ENCODE data around the gene CLNK.

The CLNK gene

GRCh38 chr4:10662937-10663336 is 21.6 kb downstream of the CLNK start:
- no peak overlapping the region for H3K27ac Mint-ChIP-seq
- DNase-seq: no peak

GRCh38 chr4:10661047-10661446 is 23.5 kb downstream of the CLNK start:
- Mint-ChIP-seq H3K4me3 (no peak overlapping the region), H3K27me3 (peaks cover 13% of the 10 kb centered on the region), H3K36me3 (peaks cover under 1% of the 10 kb centered on the region), H3K9me3 (no peaks in the 10 kb centered on the region), H3K4me1 (peaks cover 33% of the 10 kb centered on the region), H3K27ac (no peak overlapping the region)
- CTCF ChIA-PET: interaction anchor here (0.7 kb wide), 1 partner anchor 106 kb away, joined by 3 read pairs; no protein-coding TSS in a partner anchor
- no peak for DNase-seq

More at GRCh38 chr4:10662937-10663336, 21.6 kb downstream of the CLNK start:
- Mint-ChIP-seq H3K9me3 (no peaks in the 10 kb centered on the region), H3K4me1 (peaks cover 15% of the 10 kb centered on the region), H3K4me3 (no peak overlapping the region), H3K27me3 (peaks cover 22% of the 10 kb centered on the region), H3K36me3 (no peaks in the 10 kb centered on the region)
- CTCF ChIA-PET: interaction anchor here (0.6 kb wide), 1 partner anchor 21 kb away, joined by 3 read pairs; no protein-coding TSS in a partner anchor

GRCh38 chr4:10659251-10659650 is 25.3 kb downstream of the CLNK start:
- CTCF ChIA-PET: interaction anchor here (1.0 kb wide), 1 partner anchor 78 kb away, joined by 3 read pairs; no protein-coding TSS in a partner anchor
- H3K27me3 Mint-ChIP-seq: peaks cover 4% of the 10 kb centered on the region
- H3K36me3 Mint-ChIP-seq: peaks cover 5% of the 10 kb centered on the region
- peaks cover 4% of the 10 kb centered on the region for H3K9me3 Mint-ChIP-seq
- DNase-seq: no peak
- H3K4me3 Mint-ChIP-seq: no peak overlapping the region
- no peak overlapping the region for H3K27ac Mint-ChIP-seq
- peaks cover 39% of the 10 kb centered on the region for H3K4me1 Mint-ChIP-seq

GRCh38 chr4:10656988-10657387 is 27.6 kb downstream of the CLNK start:
- Mint-ChIP-seq H3K36me3 (peaks cover 5% of the 10 kb centered on the region), H3K4me3 (peak overlapping the region; percentile 46), H3K9me3 (peaks cover 4% of the 10 kb centered on the region), H3K27me3 (no peaks in the 10 kb centered on the region), H3K27ac (peak overlapping the region; percentile 91), H3K4me1 (peaks cover 38% of the 10 kb centered on the region)
- CTCF ChIA-PET: interaction anchor here (1.0 kb wide), 1 partner anchor 12 kb away, joined by 4 read pairs; no protein-coding TSS in a partner anchor
- no peak for DNase-seq

GRCh38 chr4:10656420-10656819 is 28.1 kb downstream of the CLNK start:
- H3K4me1 Mint-ChIP-seq: peaks cover 38% of the 10 kb centered on the region
- DNase-seq: no peak
- H3K9me3 Mint-ChIP-seq: peaks cover 4% of the 10 kb centered on the region
- H3K27me3 Mint-ChIP-seq: no peaks in the 10 kb centered on the region
- H3K27ac Mint-ChIP-seq: peak overlapping the region; percentile 33
- no peak overlapping the region for H3K4me3 Mint-ChIP-seq
- CTCF ChIA-PET: interaction anchor here (1.0 kb wide), 1 partner anchor 11 kb away, joined by 4 read pairs; no protein-coding TSS in a partner anchor
- peaks cover 5% of the 10 kb centered on the region for H3K36me3 Mint-ChIP-seq

GRCh38 chr4:10655968-10656367 is 28.6 kb downstream of the CLNK start:
- peaks cover 38% of the 10 kb centered on the region for H3K4me1 Mint-ChIP-seq
- H3K36me3 Mint-ChIP-seq: peaks cover 5% of the 10 kb centered on the region
- H3K27me3 Mint-ChIP-seq: no peaks in the 10 kb centered on the region
- CTCF ChIA-PET: interaction anchor here (1.0 kb wide), 1 partner anchor 11 kb away, joined by 4 read pairs; no protein-coding TSS in a partner anchor
- peak overlapping the region; percentile 33 for H3K27ac Mint-ChIP-seq
- DNase-seq: no peak
- H3K9me3 Mint-ChIP-seq: peaks cover 6% of the 10 kb centered on the region
- no peak overlapping the region for H3K4me3 Mint-ChIP-seq

GRCh38 chr4:10648479-10648878 is 36.1 kb downstream of the CLNK start:
- CTCF ChIA-PET: no interaction called here
- no peaks in the 10 kb centered on the region for H3K36me3 Mint-ChIP-seq
- H3K27me3 Mint-ChIP-seq: no peaks in the 10 kb centered on the region
- H3K9me3 Mint-ChIP-seq: peaks cover 2% of the 10 kb centered on the region
- no peak for DNase-seq
- no peak overlapping the region for H3K4me3 Mint-ChIP-seq
- no peaks in the 10 kb centered on the region for H3K4me1 Mint-ChIP-seq
- H3K27ac Mint-ChIP-seq: no peak overlapping the region

GRCh38 chr4:10647846-10648245 is 36.7 kb downstream of the CLNK start:
- no peak overlapping the region for H3K4me3 Mint-ChIP-seq
- CTCF ChIA-PET: interaction anchor here (0.6 kb wide), 1 partner anchor 48 kb away, joined by 3 read pairs; no protein-coding TSS in a partner anchor
- H3K27ac Mint-ChIP-seq: no peak overlapping the region
- no peak for DNase-seq
- H3K4me1 Mint-ChIP-seq: no peaks in the 10 kb centered on the region
- no peaks in the 10 kb centered on the region for H3K27me3 Mint-ChIP-seq
- no peaks in the 10 kb centered on the region for H3K36me3 Mint-ChIP-seq
- peaks cover 2% of the 10 kb centered on the region for H3K9me3 Mint-ChIP-seq

GRCh38 chr4:10643600-10644425 is 40.8 kb downstream of the CLNK start:
- H3K4me3 Mint-ChIP-seq: no peak overlapping the region
- no peaks in the 10 kb centered on the region for H3K9me3 Mint-ChIP-seq
- H3K27me3 Mint-ChIP-seq: no peaks in the 10 kb centered on the region
- DNase-seq: no peak
- no peaks in the 10 kb centered on the region for H3K36me3 Mint-ChIP-seq
- no peak overlapping the region for H3K27ac Mint-ChIP-seq
- H3K4me1 Mint-ChIP-seq: peaks cover 9% of the 10 kb centered on the region
- CTCF ChIA-PET: no interaction called here

- Mint-ChIP-seq H3K27me3 (no peaks in the 10 kb centered on the region), H3K4me1 (peaks cover 9% of the 10 kb centered on the region), H3K27ac (no peak overlapping the region), H3K4me3 (no peak overlapping the region), H3K36me3 (no peaks in the 10 kb centered on the region), H3K9me3 (no peaks in the 10 kb centered on the region)
- CTCF ChIA-PET: no interaction called here
- no peak for DNase-seq
These were observed 43.9 kb downstream of the CLNK start for GRCh38 chr4:10640561-10641201.

GRCh38 chr4:10639664-10640063 is 44.9 kb downstream of the CLNK start:
- CTCF ChIA-PET: no interaction called here
- no peak overlapping the region for H3K4me3 Mint-ChIP-seq
- no peaks in the 10 kb centered on the region for H3K36me3 Mint-ChIP-seq
- DNase-seq: no peak
- peaks cover 9% of the 10 kb centered on the region for H3K4me1 Mint-ChIP-seq
- no peaks in the 10 kb centered on the region for H3K9me3 Mint-ChIP-seq
- no peak overlapping the region for H3K27ac Mint-ChIP-seq
- H3K27me3 Mint-ChIP-seq: no peaks in the 10 kb centered on the region

GRCh38 chr4:10639100-10639499 is 45.5 kb downstream of the CLNK start:
- DNase-seq: no peak
- Mint-ChIP-seq H3K27me3 (no peaks in the 10 kb centered on the region), H3K27ac (no peak overlapping the region), H3K4me1 (peaks cover 9% of the 10 kb centered on the region), H3K9me3 (no peaks in the 10 kb centered on the region), H3K4me3 (no peak overlapping the region), H3K36me3 (no peaks in the 10 kb centered on the region)
- CTCF ChIA-PET: no interaction called here

- Mint-ChIP-seq H3K27me3 (no peaks in the 10 kb centered on the region), H3K9me3 (no peaks in the 10 kb centered on the region), H3K4me1 (no peaks in the 10 kb centered on the region), H3K4me3 (no peak overlapping the region), H3K36me3 (no peaks in the 10 kb centered on the region), H3K27ac (no peak overlapping the region)
- CTCF ChIA-PET: no interaction called here
- no peak for DNase-seq
These were observed 49.5 kb downstream of the CLNK start for GRCh38 chr4:10635091-10635490.

- peaks cover 7% of the 10 kb centered on the region for H3K4me1 Mint-ChIP-seq
- no peaks in the 10 kb centered on the region for H3K36me3 Mint-ChIP-seq
- no peaks in the 10 kb centered on the region for H3K27me3 Mint-ChIP-seq
- CTCF ChIA-PET: no interaction called here
- H3K4me3 Mint-ChIP-seq: no peak overlapping the region
- H3K9me3 Mint-ChIP-seq: no peaks in the 10 kb centered on the region
- H3K27ac Mint-ChIP-seq: no peak overlapping the region
- no peak for DNase-seq
These were observed 55.2 kb downstream of the CLNK start for GRCh38 chr4:10629394-10629793.

Measured in activated naive CD4-positive, alpha-beta T cell treated with anti-CD3 and anti-CD28 coated beads, Interleukin-2, amount 10 ng/mL, durations not matched to agents 7 days and 5 days (primary cell).